Psoas muscle (tissue), 8 donors: ENCODE data around the gene ZNF518A. TPM values are rescaled to one million over a fixed set of nuclear protein-coding genes. Genes with fewer than 3 reads are reported as not detected.

ENCODE experiments used
- ATAC-seq, 4 donors: fragments of 200-7000 bp; cut with Tn5 transposase; one replicate each; pipeline ENCODE4 v1.9.1; 2020; ENCODE audit warnings: moderate library complexity in 3 of 4, mild to moderate bottlenecking in 2 of 4
- DNase-seq, 2 donors: peaks; one replicate each; pipeline ENCODE4 v3.0.0-alpha.2; 2020
- H3K27ac ChIP-seq: fragments of 200-600 bp; one replicate; pipeline ENCODE4 v1.8.0; 2022
- H3K27me3 ChIP-seq, 3 donors: fragments of 200-600 bp in 1 of 3; one replicate each; pipeline versions ENCODE4 v1.6.1 to v1.8.0; 2013 to 2022; ENCODE audit warnings: low read length in 2 of 3, mild to moderate bottlenecking in 2 of 3, moderate library complexity in 1 of 3; ENCODE audit not compliant: insufficient read depth in 3 of 3
- H3K36me3 ChIP-seq, 2 donors: fragments of 200-600 bp in 1 of 2; one replicate each; pipeline versions ENCODE4 v1.6.1 to v1.8.0; 2013 to 2022; ENCODE audit warnings: low read depth in 1 of 2, mild to moderate bottlenecking in 1 of 2, moderate library complexity in 1 of 2; ENCODE audit not compliant: insufficient read depth in 1 of 2
- H3K4me1 ChIP-seq: fragments of 200-600 bp; one replicate; pipeline ENCODE4 v1.8.0; 2022
- H3K4me3 ChIP-seq: fragments of 200-600 bp; one replicate; pipeline ENCODE4 v1.8.0; 2022; ENCODE audit warnings: mild to moderate bottlenecking
- H3K9me3 ChIP-seq: fragments of 200-600 bp; one replicate; pipeline ENCODE4 v1.8.0; 2022
- CTCF ChIP-seq: fragments of 200-600 bp; IDR thresholded peaks from one replicate; pipeline ENCODE4 v1.8.0; 2022; ENCODE audit warnings: antibody characterized with exemption
- WGBS, 3 donors: extraction: QIAGEN DNeasy Blood & Tissue Kit; methylation state at CpG; one replicate each; pipeline versions ENCODE4 v1.1.6 to v1.1.7; 2013; 5-methylcytosine and 5-hydroxymethylcytosine counted together
- intact Hi-C, 2 donors: fragments of 100-400 bp; cut with DNase I; formaldehyde crosslinking; loops; one replicate each; pipeline versions ENCODE4 v1.11.0 to v1.14.2; 2022
- long read RNA-seq, 2 donors: library from polyadenylated mRNA; unstranded; transcript quantifications; one replicate each; pipeline ENCODE4 v2.0.0, GENCODE V29; 2021
- polyA plus RNA-seq, 3 donors: library from polyadenylated mRNA; stranded (reverse); fragments of 200-250 nt; gene quantifications; one replicate each; pipeline ENCODE4 v1.2.3, GENCODE V29; 2013
- total RNA-seq, 4 donors: library from RNA; stranded (reverse); fragmentation: NEBNext Ultra II Directional in 2 of 4; extraction: Animal tissue kit (Norgen Biotek cat#: 25700) in 2 of 4; gene quantifications; one replicate each; pipeline versions ENCODE4 v1.2.1 to v1.2.4, GENCODE V29; 2021 to 2023
- donor health status: healthy with polysubstance abuse.
- donor health status: DM: no; HTN: no; CAD: no; lungs with moderate emphysema.
- donor health status: Bipolar disorder and iron deficiency.
- donor health status: healthy.
- donor health status: DM: yes; HTN: yes; CAD: no.
- donor health status: DM: no; HTN: no; CAD: no.
- donor health status: DM: no; HTN: no; CAD: no.
- donor health status: DM: yes; HTN: yes; CAD: no.

The ZNF518A gene
- total RNA-seq (10 to 100 TPM in 1 of 4 donors, 1 to 10 TPM in 3; 7.4 to 10.2 (median 8.2) TPM), polyA plus RNA-seq (1 to 10 TPM; 1.9 to 6.3 (median 3.0) TPM)
- long read RNA-seq, donor 1, partial matches to known transcripts, result 0 of 2 reads
- long read RNA-seq, donor 1, other reads (novel, unspliced or antisense), result 2 of 2 reads
- long read RNA-seq, donor 2, partial matches to known transcripts, result 0 of 4 reads
- long read RNA-seq, donor 2, other reads (novel, unspliced or antisense), result 4 of 4 reads

GRCh38 chr10:96129387-96130325 is at the start of gene ZNF518A:
Gene ZNF518A (plus strand): TSS chr10:96130297. CDS start chr10:96156323, 26,026 bp downstream.
- H3K27me3 ChIP-seq, result peaks cover 0 to 43% (median 18%) of the 10 kb centered on the region in 3 donors
- peaks cover 0 to 22% of the 10 kb centered on the region in 2 donors for H3K36me3 ChIP-seq
- ATAC-seq, result peak; percentile 97 to 99 (median 98)
- DNase-seq, result peak; percentile 91 to 95
- peak within 1 kb of the TSS; percentile 88 for H3K4me3 ChIP-seq
- H3K9me3 ChIP-seq, result no peaks in the 10 kb centered on the region
- peak within 1 kb of the TSS; percentile 88 for H3K27ac ChIP-seq
- WGBS, 3 donors, result 10 to 11% (median 11%) methylated on average over 48 of the region's 48 CpGs
- intact Hi-C loops, result loop anchor here (1.0 to 10.0 kb wide), 3 partner anchors 39 to 435 kb away; partner anchors contain the start of gene TCTN3 (in 1 of the 2)
- H3K4me1 ChIP-seq, result no peaks in the 10 kb centered on the region
- no peak for TF ChIP-seq CTCF

GRCh38 chr10:96082153-96082552 is 47.9 kb upstream of the ZNF518A start:
- no peak overlapping the region for H3K4me3 ChIP-seq
- 94 to 100% (median 96%) methylated on average over 2 of the region's 2 CpGs for WGBS, 3 donors
- no peaks in the 10 kb centered on the region for H3K4me1 ChIP-seq
- no peaks in the 10 kb centered on the region for H3K9me3 ChIP-seq
- H3K36me3 ChIP-seq, result peaks cover 0 to 15% of the 10 kb centered on the region in 2 donors
- intact Hi-C loops, result no loop called here
- DNase-seq (no peak), ATAC-seq (no peak)
- H3K27ac ChIP-seq, result no peak overlapping the region
- no peak for TF ChIP-seq CTCF
- H3K27me3 ChIP-seq, result no peaks in the 10 kb centered on the region

GRCh38 chr10:96082748-96083147 is 47.3 kb upstream of the ZNF518A start:
- ATAC-seq, result no peak
- no peak overlapping the region for H3K4me3 ChIP-seq
- 75 to 84% (median 83%) methylated on average over 1 of the region's 1 CpG for WGBS, 3 donors
- no peak for DNase-seq
- intact Hi-C loops, result no loop called here
- no peaks in the 10 kb centered on the region for H3K4me1 ChIP-seq
- peaks cover 0 to 15% of the 10 kb centered on the region in 2 donors for H3K36me3 ChIP-seq
- TF ChIP-seq CTCF, result no peak
- no peak overlapping the region for H3K27ac ChIP-seq
- no peaks in the 10 kb centered on the region for H3K27me3 ChIP-seq
- H3K9me3 ChIP-seq, result no peaks in the 10 kb centered on the region

- DNase-seq (no peak), ATAC-seq (no peak)
- H3K36me3 ChIP-seq, result peaks cover 0 to 9% of the 10 kb centered on the region in 2 donors
- H3K9me3 ChIP-seq, result no peaks in the 10 kb centered on the region
- H3K4me1 ChIP-seq, result no peaks in the 10 kb centered on the region
- peaks cover 11 to 35% (median 15%) of the 10 kb centered on the region in 3 donors for H3K27me3 ChIP-seq
- intact Hi-C loops, result no loop called here
- no peak overlapping the region for H3K27ac ChIP-seq
- no peak for TF ChIP-seq CTCF
- 91 to 94% (median 93%) methylated on average over 2 of the region's 2 CpGs for WGBS, 3 donors
- peak overlapping the region; percentile 75 for H3K4me3 ChIP-seq
Measured at GRCh38 chr10:96089116-96089515, 41.0 kb upstream of the ZNF518A start.
